ENCODE measurements around the gene GPBAR1. TPM values are rescaled to one million over a fixed set of nuclear protein-coding genes. Genes with fewer than 3 reads are reported as not detected.

GPBAR1 gene
- total RNA-seq, 1 experiment from 2014 or later = 1.1 TPM

- no TSS peak for BruUV-seq (replicated peaks)
- H3K4me3 Mint-ChIP-seq (ENCODE audit: low read depth, unreplicated experiment) = no peak overlapping the region
- no peaks in the 10 kb centered on the region for H3K27me3 Mint-ChIP-seq (ENCODE audit: unreplicated experiment)
- no peak for DNase-seq
- CTCF ChIA-PET = interaction anchor here (0.5 kb wide), 1 partner anchor 14 kb away, joined by 3 read pairs; no protein-coding TSS in a partner anchor
- intact Hi-C loops (cut with micrococcal nuclease; ENCODE audit: unreplicated experiment) = no loop called here
- no peak overlapping the region for H3K27ac Mint-ChIP-seq (ENCODE audit: unreplicated experiment)
- H3K9me3 Mint-ChIP-seq (ENCODE audit: low read depth, unreplicated experiment) = no peaks in the 10 kb centered on the region
- TF ChIP-seq CTCF (IDR thresholded peaks at IDR 0.05; ENCODE audit: unreplicated experiment) = no peak
- no peaks in the 10 kb centered on the region for H3K4me1 Mint-ChIP-seq (ENCODE audit: low read depth, unreplicated experiment)
- peaks cover 96% of the 10 kb centered on the region for H3K36me3 Mint-ChIP-seq (ENCODE audit: insufficient read depth, unreplicated experiment)
Observed at GRCh38 chr2:218252509-218253231, 8.1 kb upstream of the GPBAR1 start.

DNA sequence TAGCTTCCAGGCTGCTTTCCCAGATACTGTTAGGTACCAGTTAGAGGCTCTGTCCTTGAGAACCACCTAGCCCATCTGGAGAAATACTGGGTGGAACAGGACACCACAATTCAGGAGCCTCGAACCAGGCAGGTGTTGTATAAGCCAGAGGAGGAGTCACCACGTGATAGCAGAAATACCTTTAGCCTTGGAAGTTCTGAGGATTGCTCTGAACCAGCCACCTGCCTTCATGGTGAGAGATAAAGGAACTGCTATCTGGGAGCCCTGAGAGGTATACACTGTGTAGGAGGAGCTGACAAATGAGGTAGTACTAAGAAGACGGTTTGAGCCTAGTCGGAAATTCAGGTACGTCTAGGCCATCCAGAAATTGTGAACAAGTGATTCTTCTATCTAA is 7.6 kb upstream of the GPBAR1 start:
- no TSS peak for BruUV-seq (replicated peaks)
- intact Hi-C loops (cut with micrococcal nuclease; ENCODE audit: unreplicated experiment) = no loop called here
- H3K27me3 Mint-ChIP-seq (ENCODE audit: unreplicated experiment) = no peaks in the 10 kb centered on the region
- CTCF ChIA-PET = interaction anchor here (0.5 kb wide), 1 partner anchor 15 kb away, joined by 3 read pairs; no protein-coding TSS in a partner anchor
- H3K4me3 Mint-ChIP-seq (ENCODE audit: low read depth, unreplicated experiment) = no peak overlapping the region
- no peaks in the 10 kb centered on the region for H3K4me1 Mint-ChIP-seq (ENCODE audit: low read depth, unreplicated experiment)
- peaks cover 94% of the 10 kb centered on the region for H3K36me3 Mint-ChIP-seq (ENCODE audit: insufficient read depth, unreplicated experiment)
- no peak for DNase-seq
- no peak for TF ChIP-seq CTCF (IDR thresholded peaks at IDR 0.05; ENCODE audit: unreplicated experiment)
- no peak overlapping the region for H3K27ac Mint-ChIP-seq (ENCODE audit: unreplicated experiment)
- H3K9me3 Mint-ChIP-seq (ENCODE audit: low read depth, unreplicated experiment) = no peaks in the 10 kb centered on the region

DNA sequence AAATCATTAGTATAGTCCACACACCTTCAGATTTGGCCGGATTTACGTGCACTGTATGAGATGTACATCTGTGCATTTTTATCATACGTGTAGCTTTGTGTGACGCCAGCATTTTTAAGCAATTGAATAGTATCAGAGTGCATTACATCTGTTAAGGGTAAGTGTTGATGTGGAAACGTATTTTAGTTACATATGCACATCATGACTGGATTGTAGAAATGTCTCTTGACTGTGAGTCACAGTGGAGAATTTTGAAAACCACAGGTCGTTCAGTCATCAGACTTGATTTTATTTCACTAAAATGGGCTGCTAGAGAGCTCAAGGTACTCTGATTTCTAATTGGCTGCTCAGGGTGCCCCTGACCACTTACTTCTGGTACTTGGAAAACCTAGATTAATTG is 5.4 kb upstream of the GPBAR1 start:
- peaks cover 86% of the 10 kb centered on the region for H3K36me3 Mint-ChIP-seq (ENCODE audit: insufficient read depth, unreplicated experiment)
- DNase-seq = no peak
- intact Hi-C loops (cut with micrococcal nuclease; ENCODE audit: unreplicated experiment) = no loop called here

DNA sequence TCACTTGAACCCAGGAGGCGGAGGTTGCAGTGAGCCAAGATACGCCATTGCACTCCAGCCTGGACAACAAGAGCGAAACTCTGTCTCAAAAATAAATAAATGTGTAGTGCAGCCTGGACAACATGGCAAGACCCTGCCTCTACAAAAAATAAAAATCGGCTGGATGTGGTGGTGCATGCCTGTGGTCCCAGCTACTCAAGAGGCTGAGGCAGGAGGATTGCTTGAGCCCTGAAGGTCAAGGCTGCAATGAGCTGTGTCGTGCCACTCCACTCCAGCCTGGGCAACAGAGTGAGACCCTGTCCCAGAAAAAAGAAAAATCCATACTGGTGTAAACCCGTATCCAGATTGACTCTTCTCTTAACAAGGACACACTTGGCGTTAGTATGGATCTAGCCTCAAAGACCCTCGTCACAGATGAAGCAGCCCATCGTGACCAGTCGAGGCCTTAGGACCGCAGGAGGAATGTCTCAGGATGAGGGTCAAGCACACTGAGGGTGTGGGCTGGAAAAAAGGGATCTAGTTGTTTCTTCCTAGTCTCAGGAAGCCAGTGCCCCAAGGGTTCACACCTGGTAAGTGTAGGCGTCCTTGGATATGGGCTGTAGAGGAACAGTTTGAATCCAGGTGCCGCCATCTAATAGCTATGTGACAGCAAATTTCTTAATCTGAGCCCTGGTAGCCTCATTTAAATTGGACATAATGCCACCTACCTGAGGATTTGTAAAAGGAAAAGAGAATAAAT is 4.0 kb upstream of the GPBAR1 start:
- intact Hi-C loops (cut with micrococcal nuclease; ENCODE audit: unreplicated experiment) = no loop called here
- no peak for TF ChIP-seq CTCF (IDR thresholded peaks at IDR 0.05; ENCODE audit: unreplicated experiment)
- no TSS peak for BruUV-seq (replicated peaks)
- DNase-seq = no peak
- CTCF ChIA-PET = interaction anchor here (1.1 kb wide), 1 partner anchor 100 kb away, joined by 3 read pairs; the partner anchor contains the start of gene CATIP
- H3K27ac Mint-ChIP-seq (ENCODE audit: unreplicated experiment) = no peak overlapping the region
- peaks cover 75% of the 10 kb centered on the region for H3K36me3 Mint-ChIP-seq (ENCODE audit: insufficient read depth, unreplicated experiment)
- H3K4me1 Mint-ChIP-seq (ENCODE audit: low read depth, unreplicated experiment) = peaks cover 19% of the 10 kb centered on the region
- H3K4me3 Mint-ChIP-seq (ENCODE audit: low read depth, unreplicated experiment) = no peak overlapping the region
- H3K27me3 Mint-ChIP-seq (ENCODE audit: unreplicated experiment) = no peaks in the 10 kb centered on the region
- H3K9me3 Mint-ChIP-seq (ENCODE audit: low read depth, unreplicated experiment) = no peaks in the 10 kb centered on the region

More for the DNA sequence above, 5.4 kb upstream of the GPBAR1 start:
- BruUV-seq (replicated peaks) = no TSS peak
- H3K4me3 Mint-ChIP-seq (ENCODE audit: low read depth, unreplicated experiment) = no peak overlapping the region
- H3K27me3 Mint-ChIP-seq (ENCODE audit: unreplicated experiment) = no peaks in the 10 kb centered on the region
- no peak overlapping the region for H3K27ac Mint-ChIP-seq (ENCODE audit: unreplicated experiment)
- no peaks in the 10 kb centered on the region for H3K9me3 Mint-ChIP-seq (ENCODE audit: low read depth, unreplicated experiment)
- H3K4me1 Mint-ChIP-seq (ENCODE audit: low read depth, unreplicated experiment) = peaks cover 7% of the 10 kb centered on the region
- CTCF ChIA-PET = no interaction called here
- no peak for TF ChIP-seq CTCF (IDR thresholded peaks at IDR 0.05; ENCODE audit: unreplicated experiment)
